GM18520 (cell line): Measurements from ENCODE around the gene GLRA1.

Experiments used
- ATAC-seq: cut with Tn5 transposase; IDR thresholded peaks from one replicate; pipeline ENCODE4 v1.9.1; 2021; ENCODE audit not compliant: unreplicated experiment

GLRA1 gene

DNA sequence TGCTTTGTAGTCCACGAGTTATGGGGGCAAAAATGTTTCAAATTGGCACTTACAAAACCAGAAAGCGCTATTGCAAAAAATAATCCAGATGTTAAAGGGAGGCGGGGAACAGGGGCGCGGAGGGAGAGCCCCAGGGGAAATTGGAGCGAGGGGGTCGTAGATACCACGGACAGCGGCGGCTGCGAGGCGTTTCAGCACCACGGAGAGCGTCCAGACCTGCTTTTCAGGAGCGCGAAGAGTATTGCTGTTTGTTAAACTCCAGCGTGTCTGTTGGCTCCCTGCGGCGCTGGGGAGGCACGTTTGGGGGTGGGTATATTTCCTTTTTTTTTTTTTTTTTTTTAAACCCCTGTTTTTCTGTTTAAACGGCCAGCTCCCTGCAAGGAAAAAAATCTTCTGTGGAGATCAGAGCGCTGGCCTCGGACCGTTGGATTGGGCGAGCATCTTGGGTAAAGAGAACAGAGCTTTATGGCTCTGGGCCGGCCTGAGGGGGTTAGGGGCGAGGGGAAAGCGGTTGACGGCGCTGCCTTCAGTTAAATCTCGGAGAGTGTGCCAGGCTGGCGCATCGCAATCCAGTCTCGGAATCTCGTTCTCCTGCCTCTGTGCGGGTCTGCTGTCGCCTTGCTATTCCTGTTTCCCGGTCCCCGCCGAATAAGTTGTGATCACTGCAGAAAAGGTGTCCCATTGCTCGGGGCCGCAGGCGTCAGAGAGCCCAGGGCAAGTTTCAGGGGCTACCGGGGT is at the start of gene GLRA1:
Gene GLRA1, minus strand, starts transcription at position 288 of the 738 bp plus-strand sequence. CDS start 302 bp downstream, outside the sequence.
- ATAC-seq = no peak

DNA sequence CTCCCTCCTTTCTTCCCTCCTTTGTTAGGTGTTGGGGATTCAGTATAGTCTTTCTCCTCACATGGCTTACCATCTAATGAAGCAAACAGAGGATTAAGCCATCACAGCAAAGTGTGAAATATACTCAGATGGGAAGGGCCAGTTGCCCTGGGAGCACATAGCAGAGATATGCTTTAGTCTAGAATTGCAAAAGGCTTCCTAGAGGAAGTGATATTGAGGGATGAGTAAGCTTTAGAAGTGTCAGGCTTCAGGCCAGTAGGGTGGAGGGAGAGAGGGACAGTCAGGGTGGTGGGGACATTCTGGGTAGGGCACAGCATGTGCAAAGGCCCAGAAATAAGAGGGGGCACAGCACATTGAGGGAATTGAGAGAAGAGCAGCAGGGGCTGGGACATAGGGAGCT is 46.2 kb upstream of the GLRA1 start:
- no peak for ATAC-seq

DNA sequence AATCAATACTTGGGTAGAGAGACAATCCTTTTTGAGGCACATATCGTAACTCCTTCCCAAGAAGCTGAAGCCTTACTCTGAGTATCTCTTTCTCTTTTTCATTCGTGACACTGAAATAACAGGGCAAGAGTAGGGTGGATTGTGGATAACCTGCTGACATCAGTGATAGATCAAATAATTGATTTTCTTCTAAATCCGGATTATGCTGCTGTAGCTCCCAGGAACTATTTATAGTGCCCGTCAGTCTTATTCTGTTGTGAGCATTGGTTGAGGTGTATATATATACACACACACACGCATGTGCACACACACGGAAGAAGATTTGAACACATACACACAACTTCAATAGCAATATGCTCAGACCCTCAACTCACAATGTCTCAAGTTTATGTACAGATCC is 43.2 kb upstream of the GLRA1 start:
- no peak for ATAC-seq

DNA sequence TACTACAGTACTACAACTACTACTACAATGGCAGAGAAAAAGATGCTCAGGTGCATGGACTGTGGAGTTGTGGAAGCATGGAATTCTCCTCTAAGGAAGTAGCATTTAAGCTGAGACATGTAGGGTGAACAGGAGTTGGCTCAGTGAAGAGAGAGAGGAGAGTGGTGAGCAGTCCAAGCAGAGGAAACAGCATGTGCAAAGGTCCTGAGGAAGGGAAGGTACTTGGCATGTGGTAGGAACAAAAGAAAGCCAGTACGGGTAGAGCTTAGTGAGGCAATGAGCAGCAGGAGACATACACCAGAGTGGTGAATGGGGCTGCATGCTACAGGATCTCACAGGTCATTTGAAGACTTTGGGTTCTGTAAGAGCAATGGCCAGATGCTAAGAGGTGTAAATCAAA is 41.4 kb upstream of the GLRA1 start:
- no peak for ATAC-seq

DNA sequence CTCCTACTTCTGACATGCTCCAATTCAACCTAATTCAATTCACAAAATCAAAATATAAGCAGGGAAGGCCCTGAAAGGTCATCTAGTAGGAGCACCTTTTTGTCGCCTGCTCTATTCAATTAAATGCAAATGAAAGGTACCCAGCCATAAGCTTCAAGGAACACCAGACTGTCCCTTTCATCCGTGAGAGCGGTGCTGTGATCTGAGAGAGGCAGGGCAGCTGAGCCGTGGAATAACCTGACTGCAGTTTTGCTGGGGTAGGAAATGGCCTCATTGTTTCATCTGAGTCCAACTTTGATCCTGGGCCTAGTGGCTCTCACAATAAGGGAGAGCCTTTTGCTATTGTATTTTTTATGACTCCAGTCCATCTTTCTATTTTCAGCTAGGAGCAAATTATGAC is 39.8 kb upstream of the GLRA1 start:
- ATAC-seq = no peak

DNA sequence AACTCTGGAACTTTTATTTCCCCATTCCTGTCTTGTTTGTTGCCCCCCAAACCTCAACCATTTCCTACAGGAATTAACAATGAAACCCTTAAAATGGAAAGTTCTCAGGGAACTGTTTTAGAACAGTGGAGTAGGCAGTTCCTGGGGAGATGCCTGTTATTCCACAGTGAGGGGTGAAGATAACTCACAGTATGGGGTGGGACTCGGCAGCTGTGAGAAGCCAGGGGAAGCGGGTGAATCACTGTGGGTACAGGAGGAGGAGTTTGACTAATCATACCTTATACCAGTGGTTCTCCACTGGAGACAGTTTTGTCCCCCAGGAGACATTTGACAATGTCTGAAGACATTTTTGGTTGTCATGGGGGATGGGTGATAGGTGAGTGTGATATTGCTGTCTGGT is 36.9 kb upstream of the GLRA1 start:
- ATAC-seq = no peak

DNA sequence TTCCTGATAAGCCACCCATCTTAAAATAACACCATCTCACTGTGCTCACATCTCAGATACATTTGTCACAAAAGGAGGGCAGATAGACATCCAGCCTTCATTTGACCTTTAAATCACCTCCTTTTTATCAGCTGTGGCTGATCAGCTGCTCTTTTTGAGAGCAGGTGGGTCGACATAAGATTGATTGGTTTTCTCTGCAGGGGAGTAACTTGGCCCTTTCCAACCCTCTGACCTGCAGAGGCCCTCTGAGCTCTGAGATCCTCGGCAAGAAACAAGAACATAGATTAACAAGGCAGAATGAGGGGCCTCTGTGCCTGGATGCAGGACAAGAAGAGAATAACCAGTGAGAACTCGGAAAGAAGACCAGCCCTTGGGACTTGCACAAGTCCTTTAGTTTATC is 33.5 kb upstream of the GLRA1 start:
- no peak for ATAC-seq

DNA sequence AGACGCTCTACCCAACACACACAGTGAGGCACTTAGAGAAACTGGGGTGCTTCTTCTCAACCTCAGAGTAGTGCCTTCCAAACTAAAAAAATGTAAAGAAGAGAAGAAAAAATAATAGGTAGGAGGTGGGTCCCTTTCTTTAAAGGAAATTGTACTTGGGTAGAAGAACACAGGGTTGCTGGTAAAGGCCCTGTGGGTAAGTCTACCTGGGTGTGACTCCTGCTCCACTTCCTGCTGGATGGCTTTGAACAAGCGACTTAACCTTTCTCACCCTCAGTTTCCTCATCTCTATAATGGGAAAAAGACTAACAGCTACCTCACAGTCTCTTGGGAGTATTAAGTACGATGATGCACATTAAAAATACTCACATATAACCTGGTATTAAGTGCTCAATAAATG is 32.1 kb upstream of the GLRA1 start:
- ATAC-seq = no peak

DNA sequence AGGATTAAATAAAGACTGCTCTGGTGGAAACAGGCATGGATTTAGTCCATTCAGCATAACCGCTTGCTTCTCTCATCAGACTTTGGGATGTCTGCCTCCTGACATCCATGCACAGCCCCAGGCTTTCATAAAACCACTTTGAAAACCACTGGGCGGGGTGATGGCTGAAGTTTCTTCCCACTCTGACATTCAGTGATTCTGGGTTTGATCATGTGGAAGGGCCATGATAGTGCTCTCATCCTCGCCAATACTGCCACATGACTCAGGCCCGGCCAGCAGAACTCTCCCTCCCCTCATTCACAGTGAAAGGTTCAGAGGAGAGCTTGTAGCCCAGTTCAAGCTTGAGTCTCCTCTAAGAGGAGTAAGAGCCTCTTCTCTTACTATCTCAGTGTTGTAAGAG is 29.6 kb upstream of the GLRA1 start:
- ATAC-seq = no peak

DNA sequence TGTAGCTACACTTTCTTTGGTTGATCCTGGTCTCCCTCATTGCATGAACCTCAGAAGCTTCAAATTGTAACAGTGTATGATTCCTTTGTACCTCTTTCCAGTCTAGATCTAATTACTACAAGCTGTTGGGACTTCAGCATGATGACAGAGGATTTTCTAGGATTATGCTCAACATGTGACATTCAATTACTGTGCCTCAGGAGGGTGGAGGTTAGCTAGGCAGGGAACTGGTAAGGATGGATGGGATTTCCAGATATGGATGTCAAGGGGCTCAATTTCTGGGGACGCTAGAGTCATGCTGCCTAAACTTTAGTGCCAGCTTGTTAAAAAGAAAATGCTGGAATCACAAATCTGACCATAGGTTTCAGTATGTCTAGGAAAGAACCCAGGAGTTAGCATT is 29.2 kb upstream of the GLRA1 start:
- ATAC-seq = no peak

DNA sequence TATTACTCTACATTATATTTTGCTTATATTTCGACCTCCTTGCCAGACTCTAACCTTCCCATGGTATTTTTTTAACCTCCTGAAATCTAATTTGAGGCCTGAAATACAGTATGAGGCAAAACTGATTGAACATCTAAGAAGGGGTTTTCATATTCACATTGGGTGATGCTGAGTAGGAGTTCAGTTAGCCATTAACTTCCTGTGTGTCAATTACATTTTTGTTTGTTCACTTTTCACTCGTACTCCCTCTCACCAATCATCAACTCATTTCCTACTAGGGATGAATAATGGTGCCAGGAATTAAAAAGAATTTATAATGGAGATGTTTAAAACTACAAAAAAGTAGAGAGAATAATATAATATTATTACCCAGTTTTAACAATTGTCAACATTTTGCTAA is 27.6 kb upstream of the GLRA1 start:
- no peak for ATAC-seq

DNA sequence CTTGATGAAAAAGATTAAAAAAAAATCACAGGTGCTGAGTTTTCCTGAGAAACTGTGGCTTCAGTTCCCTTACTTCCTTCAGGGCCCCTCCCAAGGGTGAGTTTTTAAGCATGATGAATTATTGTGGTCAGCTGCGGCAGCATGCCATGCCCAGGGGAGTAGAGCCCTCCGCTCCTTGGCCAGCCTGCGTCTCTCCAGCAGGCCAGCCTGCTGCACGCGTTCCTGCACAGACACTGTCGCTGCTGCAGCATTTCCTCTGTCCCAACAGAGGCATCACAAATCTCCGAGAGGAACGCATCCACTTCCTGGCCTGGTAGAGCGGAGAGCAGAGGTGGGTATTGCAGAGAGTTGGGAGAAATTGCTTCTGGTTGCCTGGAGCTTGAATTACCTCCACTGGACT is 26.1 kb upstream of the GLRA1 start:
- ATAC-seq = no peak

DNA sequence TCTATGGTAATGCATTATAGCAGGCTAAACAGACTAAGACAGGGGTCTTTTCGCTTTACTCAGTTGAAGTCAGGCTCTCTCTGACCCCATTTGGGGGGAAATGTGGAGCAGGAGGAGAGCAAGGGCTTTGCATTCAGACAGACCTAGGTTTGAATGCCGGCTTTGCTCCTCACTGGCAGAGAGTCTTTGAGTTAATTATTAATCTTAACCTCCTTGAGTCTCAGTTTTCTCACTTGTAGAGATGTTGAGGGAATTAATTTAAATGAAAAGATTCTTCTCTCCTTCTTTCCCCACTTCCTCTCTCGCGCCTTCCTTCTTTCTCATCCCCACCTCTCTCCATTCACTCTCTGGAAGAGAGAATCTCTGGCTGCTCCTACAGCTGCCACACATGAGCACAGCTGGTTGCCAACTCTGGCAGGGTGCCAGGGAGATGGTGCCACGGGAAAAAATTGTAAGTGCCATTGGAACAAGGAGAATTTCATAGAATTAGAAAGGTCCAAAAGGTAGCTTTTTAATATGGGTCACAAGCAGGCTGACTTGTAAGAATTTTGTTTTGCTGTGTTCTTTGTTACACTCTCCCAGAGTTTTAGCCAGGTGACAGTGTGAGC is 25.2 kb upstream of the GLRA1 start:
- ATAC-seq = no peak

DNA sequence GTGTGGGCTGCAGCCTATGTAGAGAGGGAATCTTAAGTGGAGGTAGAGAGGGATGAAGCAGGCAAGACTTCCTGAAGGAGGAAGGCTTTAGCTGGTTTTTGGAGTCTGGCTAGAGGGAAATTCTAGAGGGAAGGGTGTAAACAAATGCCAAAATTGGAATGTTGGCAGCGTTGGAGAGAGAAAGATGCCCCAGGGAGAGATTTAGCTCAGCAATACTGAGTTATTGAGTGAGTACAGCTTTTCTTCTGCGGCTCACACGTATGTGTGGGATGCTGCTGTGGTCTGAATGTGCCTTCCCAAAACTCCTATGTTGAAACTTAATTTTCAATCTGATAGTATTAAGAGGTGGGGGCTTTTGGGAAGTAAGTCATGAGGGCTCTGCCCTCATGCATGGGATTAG is 24.5 kb upstream of the GLRA1 start:
- ATAC-seq = no peak

DNA sequence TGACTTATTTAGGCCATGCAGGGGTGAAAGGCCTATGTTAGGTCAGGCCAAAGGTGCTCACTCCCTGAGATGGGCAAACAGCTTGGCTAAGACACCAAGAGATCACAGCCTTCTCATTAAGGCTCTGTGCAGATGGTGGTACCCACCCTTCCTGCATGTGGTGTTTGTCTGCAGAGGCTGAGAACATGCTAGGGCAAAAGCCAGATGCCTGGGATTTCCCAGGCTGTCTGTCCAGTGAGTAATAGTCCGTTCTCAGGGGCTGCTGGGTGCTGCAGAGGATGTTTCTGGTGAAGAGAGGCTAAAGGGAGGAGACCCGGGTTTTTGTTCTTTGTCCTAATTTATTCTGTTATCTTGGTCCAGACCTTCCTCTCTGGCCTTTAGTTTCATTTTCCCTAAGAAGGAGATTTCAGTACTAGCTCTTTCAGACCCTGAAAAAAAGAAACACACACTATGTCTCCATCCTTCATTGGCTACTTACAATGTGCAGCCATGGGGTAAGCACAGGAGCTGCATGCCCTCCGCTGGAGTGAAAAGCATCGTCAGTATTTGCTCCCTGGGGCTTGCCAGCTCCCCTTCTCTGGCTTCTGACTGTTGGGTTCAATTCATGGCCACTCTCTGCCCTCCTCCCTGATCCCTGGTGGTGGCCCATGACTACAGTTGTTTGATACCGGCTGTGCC is 23.4 kb upstream of the GLRA1 start:
- ATAC-seq = no peak

DNA sequence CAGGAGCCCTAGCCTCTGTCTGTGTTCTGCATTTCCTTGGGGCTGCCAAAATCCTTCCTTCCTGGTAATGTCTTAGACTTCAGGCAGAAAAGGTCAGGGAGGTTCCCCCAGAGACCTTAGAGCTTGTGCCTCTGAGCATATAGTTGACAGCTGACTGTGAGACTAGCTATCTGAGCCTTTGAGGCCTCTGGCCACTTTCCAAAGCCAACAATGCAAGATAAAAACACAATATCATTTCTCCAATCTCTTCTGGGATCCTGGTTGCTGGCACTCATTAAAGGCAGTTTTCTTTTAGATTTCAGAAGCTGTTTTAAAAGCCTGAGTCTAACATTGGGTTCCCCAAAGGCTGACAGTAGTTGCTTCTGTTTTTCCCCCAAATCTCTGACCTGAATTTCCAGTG is 13.2 kb upstream of the GLRA1 start:
- no peak for ATAC-seq

DNA sequence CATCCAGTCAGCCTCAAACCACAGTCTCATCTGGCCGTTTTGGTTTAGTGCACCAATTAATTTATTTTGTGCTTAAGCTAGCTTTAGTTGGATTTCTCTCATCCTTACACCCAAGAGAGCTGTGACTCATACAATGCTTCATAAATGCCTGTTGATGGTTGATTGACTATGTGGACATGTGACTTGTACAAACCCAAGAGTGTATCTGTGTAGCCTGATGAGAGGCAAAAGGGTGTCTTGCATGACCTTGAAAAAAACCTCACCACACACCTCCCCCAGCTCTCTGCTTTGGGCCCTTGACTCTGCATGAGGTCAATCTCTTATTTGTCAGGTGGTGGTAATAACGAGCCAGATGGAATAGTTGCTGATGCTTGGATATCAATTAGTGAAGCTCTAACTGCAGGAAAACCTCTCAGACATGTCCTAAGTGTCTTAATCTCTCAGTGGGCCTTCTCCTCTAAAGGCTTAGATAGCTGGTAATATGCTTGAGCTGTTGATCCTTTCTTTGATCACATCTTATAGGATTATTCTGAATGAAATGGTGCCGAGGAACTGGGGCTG is 10.6 kb upstream of the GLRA1 start:
- ATAC-seq = no peak

DNA sequence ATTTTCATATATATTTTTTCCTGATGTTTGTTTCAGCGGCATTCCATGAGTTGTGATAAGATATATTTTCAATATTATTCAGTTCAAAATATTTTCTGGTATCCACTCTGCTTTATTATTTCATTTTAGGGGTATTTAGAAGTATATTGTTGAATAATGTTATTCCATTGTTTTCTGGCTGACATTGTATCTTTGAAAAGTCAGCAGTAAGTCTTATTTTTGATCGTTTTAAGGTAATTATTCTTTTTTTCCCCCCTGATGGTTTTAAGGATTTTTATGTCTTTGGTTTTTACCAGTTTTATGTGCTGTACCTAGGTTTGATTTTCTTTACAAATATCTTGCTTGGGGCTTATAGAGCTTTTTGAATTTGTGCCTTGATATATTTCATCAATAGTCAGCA is 6.6 kb upstream of the GLRA1 start:
- no peak for ATAC-seq

DNA sequence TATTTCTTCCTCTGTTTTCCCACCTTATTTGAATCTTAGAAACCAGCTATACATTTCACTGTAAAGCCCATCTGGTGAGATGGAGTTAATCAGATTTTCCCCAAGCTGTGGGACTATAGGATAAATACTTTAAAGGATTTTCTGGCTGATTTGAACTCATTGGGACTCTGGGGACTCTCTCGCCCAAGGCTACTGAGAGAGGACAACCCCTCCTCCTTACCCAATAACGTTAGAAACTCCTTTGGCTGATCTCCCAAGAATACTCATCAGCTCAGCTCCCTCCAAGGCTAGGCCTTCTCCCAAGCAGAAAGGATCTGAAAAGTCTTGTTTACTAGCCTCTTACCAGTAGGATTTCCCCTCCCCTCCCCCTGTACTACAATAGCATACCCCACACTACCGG is 1.5 kb upstream of the GLRA1 start:
- no peak for ATAC-seq

DNA sequence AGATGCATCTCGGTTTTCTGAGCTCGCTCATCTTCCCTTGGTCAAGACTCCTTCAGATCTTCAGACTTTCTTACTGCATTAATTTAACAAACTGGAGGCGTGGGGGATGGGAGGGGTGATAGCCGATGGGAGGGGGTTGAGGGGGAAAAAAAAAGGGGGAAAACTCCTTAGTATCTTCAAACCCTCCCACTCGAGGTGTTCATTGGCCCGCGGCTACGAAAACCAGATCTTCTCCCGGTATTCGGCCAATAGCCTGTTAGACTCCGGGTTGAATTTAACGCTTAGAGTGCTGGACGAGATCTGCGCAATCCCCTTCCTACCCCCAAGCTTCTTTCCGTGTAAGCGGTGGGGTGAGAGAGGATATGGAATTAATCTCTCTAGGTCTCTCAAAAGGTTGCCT is 689 bp upstream of the GLRA1 start:
- ATAC-seq = no peak

DNA sequence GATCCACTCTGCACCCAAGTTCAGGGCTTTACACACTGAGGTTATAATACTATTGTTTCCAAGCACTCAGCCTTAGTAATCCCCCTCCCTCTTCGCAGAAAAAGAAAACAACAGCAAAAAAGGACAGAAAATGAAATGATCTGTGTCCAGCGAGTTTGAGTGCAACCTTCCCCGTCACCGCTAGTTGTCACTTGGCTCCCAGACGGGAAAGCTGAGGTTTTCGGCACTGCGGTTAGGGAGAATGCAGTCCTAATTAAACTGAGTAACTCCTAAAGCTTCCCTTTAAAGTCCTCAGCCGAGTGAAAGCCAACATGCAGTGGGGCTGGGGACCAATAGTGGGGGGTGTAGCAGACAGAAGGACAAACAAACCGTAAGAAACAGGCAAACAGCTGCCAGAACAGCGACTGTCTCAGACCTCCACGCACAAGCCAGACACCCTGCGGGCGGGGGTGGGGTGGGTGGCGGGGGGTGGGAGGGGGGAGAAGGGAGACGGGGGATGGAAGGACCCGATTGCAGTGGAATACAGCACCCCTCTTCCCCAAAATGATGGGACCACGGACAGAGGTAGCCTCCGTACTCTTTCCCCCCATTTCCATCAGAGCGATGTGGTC is 680 bp downstream of the GLRA1 start:
- no peak for ATAC-seq

DNA sequence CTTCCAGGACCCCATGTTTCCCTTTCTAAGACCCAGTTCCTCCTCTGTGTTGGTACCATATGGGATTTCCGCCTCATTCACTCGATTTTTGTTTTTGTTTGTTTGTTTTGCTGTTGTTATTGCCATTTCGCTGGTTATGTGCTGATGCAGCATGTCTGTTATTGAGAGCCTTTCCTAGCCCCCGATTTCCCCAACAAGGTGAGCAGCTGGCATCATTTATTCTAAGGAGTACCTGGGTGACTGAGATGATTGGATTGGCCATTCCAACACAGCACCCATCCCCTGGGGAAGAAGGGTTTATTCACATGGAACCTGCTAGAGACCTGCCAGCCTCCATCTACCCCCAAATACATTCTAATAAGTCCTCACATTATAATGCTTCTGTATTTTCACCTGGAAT is 2.7 kb downstream of the GLRA1 start:
- ATAC-seq = no peak
